ENCODE measurements around the gene TTC39C.
"Not testable (repeated sequence)": the region's sequence is repeated elsewhere in the genome, so short reads cannot be mapped to it uniquely, and the experiment has no call there.

TTC39C gene

GRCh38 chr18:24118750-24119577 is 104.4 kb downstream of the TTC39C start:
- no peak for FAIRE-seq
- peak; percentile 43 for DNase-seq (ENCODE audit: insufficient read length, low spot score)

- DNase-seq (ENCODE audit: insufficient read length, low spot score) = no peak
- no peak for FAIRE-seq
These were observed 106.1 kb downstream of the TTC39C start for GRCh38 chr18:24120676-24121075.

GRCh38 chr18:24121625-24122024 is 107.1 kb downstream of the TTC39C start:
- no peak for FAIRE-seq

GRCh38 chr18:24126155-24126961 is 111.8 kb downstream of the TTC39C start:
- FAIRE-seq = no peak
- no peak for DNase-seq (ENCODE audit: insufficient read length, low spot score)

More at GRCh38 chr18:24121625-24122024, 107.1 kb downstream of the TTC39C start:
- DNase-seq (ENCODE audit: insufficient read length, low spot score) = no peak

GRCh38 chr18:24127735-24128134 is 113.2 kb downstream of the TTC39C start:
- DNase-seq (ENCODE audit: insufficient read length, low spot score) = no peak
- FAIRE-seq = no peak

- DNase-seq (ENCODE audit: insufficient read length, low spot score) (no peak), FAIRE-seq (no peak)
These were observed 114.1 kb downstream of the TTC39C start for GRCh38 chr18:24128700-24129099.

GRCh38 chr18:24130494-24130893 is 115.9 kb downstream of the TTC39C start:
- DNase-seq (ENCODE audit: insufficient read length, low spot score) (no peak), FAIRE-seq (no peak)

GRCh38 chr18:24136967-24137373 is 122.4 kb downstream of the TTC39C start:
- FAIRE-seq (no peak), DNase-seq (ENCODE audit: insufficient read length, low spot score) (no peak)

- no peak for FAIRE-seq
- DNase-seq (ENCODE audit: insufficient read length, low spot score) = peak; percentile 6
These were observed 123.8 kb downstream of the TTC39C start for GRCh38 chr18:24138409-24138788.

GRCh38 chr18:24138789-24139616 is 124.4 kb downstream of the TTC39C start, which contains the start of gene CABYR:
TSS of gene CABYR (plus strand) at chr18:24139062. CDS start at chr18:24143115, 4,053 bp downstream.
- FAIRE-seq (no peak), DNase-seq (ENCODE audit: insufficient read length, low spot score) (peak; percentile 64)

GRCh38 chr18:24140697-24141096 is 126.1 kb downstream of the TTC39C start:
- FAIRE-seq (no peak), DNase-seq (ENCODE audit: insufficient read length, low spot score) (no peak)

- FAIRE-seq (no peak), DNase-seq (ENCODE audit: insufficient read length, low spot score) (no peak)
These were observed 127.8 kb downstream of the TTC39C start for GRCh38 chr18:24142376-24142775.

GRCh38 chr18:24149591-24149990 is 135.0 kb downstream of the TTC39C start:
- not testable (repeated sequence) for FAIRE-seq; DNase-seq (ENCODE audit: insufficient read length, low spot score)

- FAIRE-seq = no peak
- no peak for DNase-seq (ENCODE audit: insufficient read length, low spot score)
These were observed 138.8 kb downstream of the TTC39C start for GRCh38 chr18:24153397-24153796.

GRCh38 chr18:24157855-24158254 is 143.3 kb downstream of the TTC39C start:
- DNase-seq (ENCODE audit: insufficient read length, low spot score) (no peak), FAIRE-seq (no peak)

GRCh38 chr18:24160086-24160485 is 145.5 kb downstream of the TTC39C start:
- DNase-seq (ENCODE audit: insufficient read length, low spot score) (no peak), FAIRE-seq (no peak)

GRCh38 chr18:24161304-24161703 is 146.8 kb downstream of the TTC39C start:
- FAIRE-seq = no peak
- DNase-seq (ENCODE audit: insufficient read length, low spot score) = no peak

- FAIRE-seq (no peak), DNase-seq (ENCODE audit: insufficient read length, low spot score) (no peak)
These were observed 153.9 kb downstream of the TTC39C start for GRCh38 chr18:24168496-24168895.

- no peak for DNase-seq (ENCODE audit: insufficient read length, low spot score)
- FAIRE-seq = no peak
These were observed 155.8 kb downstream of the TTC39C start for GRCh38 chr18:24170360-24170759.

- FAIRE-seq (no peak), DNase-seq (ENCODE audit: insufficient read length, low spot score) (no peak)
These were observed 159.4 kb downstream of the TTC39C start for GRCh38 chr18:24173997-24174396.
